Upper lobe of left lung (tissue), 6 donors: ENCODE results near the gene OLFM1. TPM values are rescaled to one million over a fixed set of nuclear protein-coding genes. Genes with fewer than 3 reads are reported as not detected.

Source experiments
- ATAC-seq, 2 donors: fragments of 200-7000 bp; cut with Tn5 transposase; one replicate each; pipeline ENCODE4 v1.9.1; 2022; ENCODE audit warnings: mild to moderate bottlenecking in 2 of 2, moderate library complexity in 2 of 2; ENCODE audit not compliant: low FRiP score in 2 of 2
- DNase-seq, 2 donors: peaks; one replicate each; pipeline ENCODE4 v3.0.0-alpha.2; 2019 to 2020
- H3K27ac ChIP-seq, 4 donors: fragments of 200-600 bp; sonication (generic); one replicate each; pipeline ENCODE4 v1.5.1; 2016 to 2019
- H3K27me3 ChIP-seq, 4 donors: fragments of 200-600 bp; sonication (generic); one replicate each; pipeline ENCODE4 v1.5.1; 2017 to 2019
- H3K36me3 ChIP-seq, 4 donors: fragments of 200-600 bp; sonication (generic); one replicate each; pipeline ENCODE4 v1.5.1; 2016 to 2019
- H3K4me1 ChIP-seq, 4 donors: fragments of 200-600 bp; sonication (generic); one replicate each; pipeline ENCODE4 v1.5.1; 2018 to 2019
- H3K4me3 ChIP-seq, 4 donors: fragments of 200-600 bp; sonication (generic); one replicate each; pipeline ENCODE4 v1.5.1; 2017 to 2019; ENCODE audit warnings: mild to moderate bottlenecking in 2 of 4, moderate library complexity in 1 of 4
- H3K9me3 ChIP-seq, 4 donors: fragments of 200-600 bp; sonication (generic); one replicate each; pipeline ENCODE4 v1.5.1; 2018 to 2019
- EP300 ChIP-seq, 4 donors: sonication (generic); formaldehyde crosslinking; IDR thresholded peaks; one replicate each; pipeline ENCODE4 v1.5.1; 2017; ENCODE audit warnings: antibody characterized with exemption in 4 of 4, control low read depth in 2 of 4
- POLR2A ChIP-seq, 4 donors: fragments of 450-650 bp; IDR thresholded peaks; one replicate each; pipeline ENCODE4 v1.5.1; 2016 to 2017; ENCODE audit warnings: antibody characterized with exemption in 4 of 4, mild to moderate bottlenecking in 2 of 4
- POLR2AphosphoS5 ChIP-seq, 2 donors: sonication (generic); formaldehyde crosslinking; IDR thresholded peaks; one replicate each; pipeline ENCODE4 v1.5.1; 2017; ENCODE audit warnings: antibody characterized with exemption in 2 of 2
- WGBS, 2 donors: methylation state at CpG; one replicate each; pipeline ENCODE4 v1.1.5; 2017 to 2018; 5-methylcytosine and 5-hydroxymethylcytosine counted together
- total RNA-seq, 6 donors: library from RNA; depleted of rRNA in 4 of 6; stranded (reverse); fragments of >200 nt in 4 of 6; gene quantifications; one replicate each; pipeline versions ENCODE4 v1.1.0 to v1.2.1, GENCODE V29; 2016 to 2021
- TF ChIP-seq, protein P1 (sequence below), 6 experiments: fragments of 450-650 bp in 4 of 6; fragments of 200-600 bp in 2 of 6; sonication (generic) in 2 of 6; IDR thresholded peaks; one replicate each; pipeline ENCODE4 v1.5.1; 2016 to 2019; ENCODE audit warnings: antibody characterized with exemption in 6 of 6
- donor health status: DM: no; HTN: no; CAD: no; lungs with moderate emphysema.
- donor health status: DM: no; HTN: yes; CAD: no; lungs with severe emphysema.

Gene OLFM1
- total RNA-seq, 6 donors from 2014 or later = 3.1 to 47.9 (median 18.5) TPM

DNA sequence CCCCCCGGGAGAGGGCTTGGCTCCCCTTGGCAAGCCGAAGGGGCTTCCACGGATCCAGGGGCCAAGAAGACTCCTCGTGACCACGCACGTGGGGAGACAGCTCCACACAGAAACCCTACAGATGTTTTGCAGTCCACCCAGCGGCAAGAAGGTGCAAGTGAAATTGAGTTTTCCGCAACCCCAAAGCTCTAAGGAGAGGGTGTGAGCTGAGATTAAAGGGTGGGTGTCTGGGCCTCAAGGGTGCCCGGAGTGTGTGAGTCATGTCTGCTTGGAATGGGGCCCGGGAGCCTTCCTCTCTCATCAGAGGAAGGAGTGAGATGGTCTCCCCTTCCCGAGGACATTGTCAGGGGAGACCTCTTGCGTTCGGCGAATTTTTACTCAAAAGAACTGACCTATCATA lies 79.1 kb downstream of the OLFM1 start:
- TF ChIP-seq, protein P1, sequence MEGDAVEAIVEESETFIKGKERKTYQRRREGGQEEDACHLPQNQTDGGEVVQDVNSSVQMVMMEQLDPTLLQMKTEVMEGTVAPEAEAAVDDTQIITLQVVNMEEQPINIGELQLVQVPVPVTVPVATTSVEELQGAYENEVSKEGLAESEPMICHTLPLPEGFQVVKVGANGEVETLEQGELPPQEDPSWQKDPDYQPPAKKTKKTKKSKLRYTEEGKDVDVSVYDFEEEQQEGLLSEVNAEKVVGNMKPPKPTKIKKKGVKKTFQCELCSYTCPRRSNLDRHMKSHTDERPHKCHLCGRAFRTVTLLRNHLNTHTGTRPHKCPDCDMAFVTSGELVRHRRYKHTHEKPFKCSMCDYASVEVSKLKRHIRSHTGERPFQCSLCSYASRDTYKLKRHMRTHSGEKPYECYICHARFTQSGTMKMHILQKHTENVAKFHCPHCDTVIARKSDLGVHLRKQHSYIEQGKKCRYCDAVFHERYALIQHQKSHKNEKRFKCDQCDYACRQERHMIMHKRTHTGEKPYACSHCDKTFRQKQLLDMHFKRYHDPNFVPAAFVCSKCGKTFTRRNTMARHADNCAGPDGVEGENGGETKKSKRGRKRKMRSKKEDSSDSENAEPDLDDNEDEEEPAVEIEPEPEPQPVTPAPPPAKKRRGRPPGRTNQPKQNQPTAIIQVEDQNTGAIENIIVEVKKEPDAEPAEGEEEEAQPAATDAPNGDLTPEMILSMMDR (IDR thresholded peaks at IDR 0.05) = no peak
- no peak for TF ChIP-seq POLR2A (IDR thresholded peaks at IDR 0.05)
- TF ChIP-seq EP300 (IDR thresholded peaks at IDR 0.05) = no peak
- no peak for TF ChIP-seq POLR2AphosphoS5 (IDR thresholded peaks at IDR 0.05)
- ATAC-seq (no peak), DNase-seq (no peak)
- WGBS, 2 donors = 83 to 84% methylated on average over 8 to 14 of the region's 14 CpGs
- Histone ChIP-seq H3K27ac (no peak overlapping the region), H3K9me3 (no peaks in the 10 kb centered on the region), H3K4me3 (no peak overlapping the region), H3K27me3 (no peaks in the 10 kb centered on the region), H3K36me3 (no peaks in the 10 kb centered on the region), H3K4me1 (no peaks in the 10 kb centered on the region)

DNA sequence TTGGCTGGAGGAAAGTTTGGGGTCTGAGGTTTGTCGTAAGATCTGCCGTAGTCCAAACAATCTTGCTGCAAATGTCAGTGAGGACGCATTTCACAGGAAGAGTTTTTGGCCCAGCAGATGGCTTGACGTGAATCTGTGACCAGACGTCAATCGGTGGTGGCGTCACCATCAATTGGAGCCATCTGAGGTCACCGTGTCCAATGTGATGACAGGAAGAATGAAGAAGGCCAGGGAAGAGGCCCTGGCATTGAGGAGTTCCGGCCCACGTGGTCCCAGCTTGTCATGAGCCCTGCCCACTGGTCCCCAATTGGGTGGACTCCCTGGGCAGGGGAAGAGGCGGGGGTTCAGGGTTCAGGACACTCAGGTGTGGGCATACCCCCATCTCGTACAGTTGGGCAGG lies 79.9 kb downstream of the OLFM1 start:
- TF ChIP-seq, protein P1 (IDR thresholded peaks at IDR 0.05) = no peak
- TF ChIP-seq EP300 (IDR thresholded peaks at IDR 0.05) (no peak), POLR2A (IDR thresholded peaks at IDR 0.05) (no peak), POLR2AphosphoS5 (IDR thresholded peaks at IDR 0.05) (no peak)
- H3K27ac ChIP-seq = no peak overlapping the region
- no peaks in the 10 kb centered on the region for H3K9me3 ChIP-seq
- 70 to 75% methylated on average over 10 to 12 of the region's 12 CpGs for WGBS, 2 donors
- no peak for ATAC-seq
- DNase-seq = no peak
- no peaks in the 10 kb centered on the region for H3K4me1 ChIP-seq
- H3K4me3 ChIP-seq = no peak overlapping the region
- H3K36me3 ChIP-seq = no peaks in the 10 kb centered on the region
- no peaks in the 10 kb centered on the region for H3K27me3 ChIP-seq

DNA sequence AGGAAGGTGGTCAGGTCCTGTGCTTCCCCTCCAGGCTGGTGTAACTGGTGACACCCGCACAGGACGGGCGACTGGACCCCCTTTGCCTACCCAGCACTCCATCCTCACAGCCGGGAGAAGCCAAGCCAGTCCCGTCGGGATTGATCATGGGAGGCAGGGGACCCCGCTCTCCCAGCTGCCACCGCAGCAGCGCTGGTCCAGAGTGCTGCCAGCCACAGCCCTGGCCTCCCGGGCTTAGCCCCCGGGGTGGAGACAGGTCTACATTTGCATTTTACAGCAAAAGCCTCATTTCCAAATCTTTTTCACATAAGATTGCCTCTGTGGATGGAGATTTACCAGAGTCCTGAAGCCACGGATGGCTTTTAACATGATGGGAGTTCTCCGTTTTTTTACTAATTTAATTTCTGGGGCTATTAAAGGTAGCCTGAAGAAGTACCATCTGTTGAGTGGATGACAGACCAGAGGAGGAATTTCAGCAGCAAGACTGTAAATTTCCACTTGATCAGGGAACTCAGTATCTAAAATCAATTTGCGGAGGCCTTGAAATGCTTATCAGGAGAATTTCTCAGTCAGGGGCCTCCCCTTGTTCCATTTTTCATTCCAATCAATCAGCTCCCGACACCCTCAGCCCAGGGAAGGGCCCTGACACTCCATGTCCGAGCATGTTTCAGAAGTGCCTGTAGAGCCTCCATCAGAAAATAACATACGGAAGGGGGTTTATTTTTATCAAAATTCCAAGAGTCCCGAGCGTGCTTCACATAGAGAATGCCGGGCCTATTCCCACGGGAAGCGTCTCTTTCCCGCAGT lies 80.6 kb downstream of the OLFM1 start:
- 72 to 76% methylated on average over 16 to 23 of the region's 23 CpGs for WGBS, 2 donors
- no peaks in the 10 kb centered on the region for H3K27me3 ChIP-seq
- H3K4me3 ChIP-seq = no peak overlapping the region
- TF ChIP-seq POLR2AphosphoS5 (IDR thresholded peaks at IDR 0.05) = no peak
- no peak for TF ChIP-seq EP300 (IDR thresholded peaks at IDR 0.05)
- no peak for TF ChIP-seq POLR2A (IDR thresholded peaks at IDR 0.05)
- no peaks in the 10 kb centered on the region for H3K4me1 ChIP-seq
- H3K27ac ChIP-seq = no peak overlapping the region
- no peaks in the 10 kb centered on the region for H3K36me3 ChIP-seq
- no peaks in the 10 kb centered on the region for H3K9me3 ChIP-seq
- no peak for ATAC-seq
- no peak for DNase-seq

DNA sequence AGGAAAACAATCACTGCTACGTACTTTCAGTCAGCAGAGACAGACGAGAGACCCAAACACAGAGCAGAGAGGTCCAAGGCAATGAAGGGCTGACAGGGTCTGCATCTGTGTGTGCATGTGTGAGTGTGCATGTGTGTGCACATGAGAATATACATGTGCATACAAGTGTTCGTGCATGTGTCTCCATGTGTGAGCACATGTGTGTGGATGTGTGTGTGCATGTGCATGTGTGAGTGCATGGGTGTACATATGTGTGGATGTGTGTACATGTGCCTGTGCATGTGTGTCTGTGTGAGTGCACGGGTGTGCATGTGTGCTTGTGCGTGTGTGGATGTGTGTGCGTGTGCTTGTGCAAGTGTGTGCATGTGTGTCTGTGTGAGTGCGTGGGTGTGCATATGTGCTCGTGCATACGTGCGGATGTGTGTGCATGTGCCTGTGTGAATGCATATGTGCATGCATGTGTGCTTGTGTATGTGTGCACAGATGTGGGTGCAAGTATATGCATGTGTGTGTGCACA lies 82.3 kb downstream of the OLFM1 start:
- Histone ChIP-seq H3K4me1 (no peaks in the 10 kb centered on the region), H3K9me3 (no peaks in the 10 kb centered on the region), H3K36me3 (no peaks in the 10 kb centered on the region), H3K27ac (no peak overlapping the region), H3K27me3 (no peaks in the 10 kb centered on the region), H3K4me3 (no peak overlapping the region)
- 66 to 67% methylated on average over 10 of the region's 10 CpGs for WGBS, 2 donors
- TF ChIP-seq POLR2A (IDR thresholded peaks at IDR 0.05) (no peak), POLR2AphosphoS5 (IDR thresholded peaks at IDR 0.05) (no peak), EP300 (IDR thresholded peaks at IDR 0.05) (no peak)
- TF ChIP-seq, protein P1 (IDR thresholded peaks at IDR 0.05) = no peak
- ATAC-seq = no peak
- DNase-seq = no peak

DNA sequence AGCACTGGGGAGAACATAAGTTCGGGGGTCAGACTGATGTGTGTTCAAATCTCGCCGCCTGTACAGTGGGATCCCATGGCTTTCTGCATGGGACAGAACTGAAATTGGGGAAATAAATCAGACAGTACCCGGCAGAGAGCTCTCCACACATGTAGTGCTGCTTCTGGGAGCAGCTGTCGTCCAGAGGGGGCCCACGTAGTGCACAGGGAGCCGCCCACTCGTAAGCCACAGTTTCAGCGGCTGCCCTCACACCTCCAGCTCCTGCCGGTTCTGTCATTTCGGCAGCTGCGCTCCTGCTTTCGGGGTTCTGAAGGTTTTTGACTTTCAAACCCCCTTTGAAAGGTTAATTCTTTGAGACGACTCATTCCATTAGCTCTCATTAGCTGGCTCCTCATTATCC lies 83.1 kb downstream of the OLFM1 start:
- ATAC-seq (no peak), DNase-seq (no peak)
- no peaks in the 10 kb centered on the region for H3K9me3 ChIP-seq
- H3K4me1 ChIP-seq = no peaks in the 10 kb centered on the region
- no peaks in the 10 kb centered on the region for H3K36me3 ChIP-seq
- TF ChIP-seq POLR2AphosphoS5 (IDR thresholded peaks at IDR 0.05) (no peak), POLR2A (IDR thresholded peaks at IDR 0.05) (no peak), EP300 (IDR thresholded peaks at IDR 0.05) (no peak)
- TF ChIP-seq, protein P1 (IDR thresholded peaks at IDR 0.05) = no peak
- WGBS, 2 donors = 65 to 73% methylated on average over 14 of the region's 14 CpGs
- H3K4me3 ChIP-seq = no peak overlapping the region
- no peak overlapping the region for H3K27ac ChIP-seq
- no peaks in the 10 kb centered on the region for H3K27me3 ChIP-seq

Other genes starting within 250 kb of the OLFM1 start
- gene FCN2, start 206.9 kb upstream of the OLFM1 start, total RNA-seq = not detected
- gene FCN1, start 169.8 kb upstream of the OLFM1 start, total RNA-seq = 100 to 1,000 TPM in 1 of 6 donors, 10 to 100 TPM in 5; 11.5 to 147 (median 19.7) TPM